ENCODE measurements around the gene BRICD5.

Gene BRICD5

GRCh38 chr16:2234813-2235170 lies 24.1 kb upstream of the BRICD5 start:
- no peak for TF ChIP-seq Cebpa-rat (IDR thresholded peaks at IDR 0.05)

GRCh38 chr16:2233872-2234812 lies 23.5 kb upstream of the BRICD5 start:
- Histone ChIP-seq H3K36me3 (peaks cover 64 to 95% (median 81%) of the 10 kb centered on the region in 11 experiments), H3K4me1 (peaks cover 7 to 16% (median 14%) of the 10 kb centered on the region in 10 experiments; a peak in 18 of 20 replicates), H3K9ac (no peak overlapping the region), H3K4me3 (no peak overlapping the region), H3K4me2 (peak overlapping the region in 6 of 11 experiments; percentile 4 to 65 (median 54); a peak in 11 of 22 replicates), H4K20me1 (peaks cover 31 to 98% (median 93%) of the 10 kb centered on the region in 11 experiments; a peak in 21 of 22 replicates), H3K27me3 (peaks cover 19 to 37% (median 25%) of the 10 kb centered on the region in 11 experiments), H3K27ac (no peak overlapping the region), H3K9me3 (replicated peaks in 1 of 11) (no peaks in the 10 kb centered on the region)
- TF ChIP-seq Cebpa-rat (IDR thresholded peaks at IDR 0.05), result no peak

More at GRCh38 chr16:2234813-2235170, 24.1 kb upstream of the BRICD5 start:
- Histone ChIP-seq H3K9ac (no peak overlapping the region), H3K4me3 (no peak overlapping the region), H3K27me3 (peaks cover 19 to 37% (median 25%) of the 10 kb centered on the region in 11 experiments), H3K9me3 (replicated peaks in 1 of 11) (no peaks in the 10 kb centered on the region), H3K4me2 (no peak overlapping the region), H3K36me3 (peaks cover 62 to 95% (median 81%) of the 10 kb centered on the region in 11 experiments), H3K4me1 (peaks cover 7 to 16% (median 12%) of the 10 kb centered on the region in 10 experiments; a peak in 18 of 20 replicates), H3K27ac (no peak overlapping the region), H4K20me1 (peaks cover 27 to 98% (median 93%) of the 10 kb centered on the region in 11 experiments; a peak in 21 of 22 replicates)

- Histone ChIP-seq H3K36me3 (peaks cover 73 to 95% (median 85%) of the 10 kb centered on the region in 11 experiments), H3K4me2 (peak overlapping the region in 4 of 11 experiments; percentile 45 to 65 (median 61); a peak in 5 of 22 replicates), H3K4me1 (peaks cover 7 to 16% (median 14%) of the 10 kb centered on the region in 10 experiments; a peak in 18 of 20 replicates), H3K27ac (no peak overlapping the region), H3K4me3 (no peak overlapping the region), H4K20me1 (peaks cover 40 to 98% (median 93%) of the 10 kb centered on the region in 11 experiments; a peak in 21 of 22 replicates), H3K27me3 (peaks cover 19 to 32% (median 23%) of the 10 kb centered on the region in 11 experiments), H3K9ac (no peak overlapping the region), H3K9me3 (replicated peaks in 1 of 11) (no peaks in the 10 kb centered on the region)
- no peak for TF ChIP-seq Cebpa-rat (IDR thresholded peaks at IDR 0.05)
These were observed 22.5 kb upstream of the BRICD5 start for GRCh38 chr16:2233046-2233775.

- Histone ChIP-seq H4K20me1 (peaks cover 46 to 98% (median 92%) of the 10 kb centered on the region in 11 experiments; a peak in 21 of 22 replicates), H3K4me1 (peaks cover 7 to 16% (median 14%) of the 10 kb centered on the region in 10 experiments; a peak in 18 of 20 replicates), H3K27ac (no peak overlapping the region), H3K4me3 (no peak overlapping the region), H3K36me3 (peaks cover 78 to 97% (median 92%) of the 10 kb centered on the region in 11 experiments), H3K4me2 (no peak overlapping the region), H3K9ac (no peak overlapping the region; a peak in 2 of 22 replicates), H3K27me3 (peaks cover 14 to 24% (median 15%) of the 10 kb centered on the region in 11 experiments), H3K9me3 (replicated peaks in 1 of 11) (no peaks in the 10 kb centered on the region)
- TF ChIP-seq Cebpa-rat (IDR thresholded peaks at IDR 0.05), result no peak
These were observed 21.7 kb upstream of the BRICD5 start for GRCh38 chr16:2232094-2232990.

GRCh38 chr16:2231016-2231931 lies 20.6 kb upstream of the BRICD5 start:
- Histone ChIP-seq H4K20me1 (peaks cover 56 to 99% (median 94%) of the 10 kb centered on the region in 11 experiments; a peak in 21 of 22 replicates), H3K27ac (no peak overlapping the region), H3K4me1 (peaks cover 12 to 25% (median 20%) of the 10 kb centered on the region in 10 experiments), H3K9ac (peak overlapping the region in 3 of 11 experiments; percentile 6 to 20 (median 7); a peak in 1 of 22 replicates), H3K36me3 (peaks cover 85 to 99% (median 92%) of the 10 kb centered on the region in 11 experiments), H3K4me3 (no peak overlapping the region), H3K27me3 (peaks cover 4 to 13% (median 5%) of the 10 kb centered on the region in 11 experiments), H3K9me3 (replicated peaks in 1 of 11) (no peaks in the 10 kb centered on the region), H3K4me2 (peak overlapping the region in 1 of 11 experiments; percentile 13; a peak in 1 of 22 replicates)
- TF ChIP-seq Cebpa-rat (IDR thresholded peaks at IDR 0.05), result no peak

GRCh38 chr16:2230376-2230775 lies 19.7 kb upstream of the BRICD5 start:
- Histone ChIP-seq H4K20me1 (peaks cover 55 to 99% (median 94%) of the 10 kb centered on the region in 11 experiments; a peak in 21 of 22 replicates), H3K36me3 (peaks cover 78 to 97% (median 85%) of the 10 kb centered on the region in 11 experiments), H3K27me3 (0 out of 22 replicates have a peak, but pooled peaks cover 0 to 4% (median 0%) of the 10 kb centered on the region in 11 experiments), H3K4me2 (peak overlapping the region in 3 of 11 experiments; percentile 12 to 42 (median 13); a peak in 4 of 22 replicates), H3K4me1 (peaks cover 21 to 34% (median 29%) of the 10 kb centered on the region in 10 experiments), H3K4me3 (no peak overlapping the region), H3K27ac (no peak overlapping the region), H3K9ac (peak overlapping the region in 4 of 11 experiments; percentile 6 to 38 (median 9); a peak in 2 of 22 replicates), H3K9me3 (replicated peaks in 1 of 11) (no peaks in the 10 kb centered on the region)
- no peak for TF ChIP-seq Cebpa-rat (IDR thresholded peaks at IDR 0.05)

Data from BLaER1 treated with 17β-estradiol and CSF1 and Interleukin-3, amounts not matched to agents 10 nM and 100 nM (cell line).